Measurements from ENCODE around the gene FBXL22.
A peak's percentile ranks its signal among the peaks of the same experiment; 100 is the strongest.

The FBXL22 gene

DNA sequence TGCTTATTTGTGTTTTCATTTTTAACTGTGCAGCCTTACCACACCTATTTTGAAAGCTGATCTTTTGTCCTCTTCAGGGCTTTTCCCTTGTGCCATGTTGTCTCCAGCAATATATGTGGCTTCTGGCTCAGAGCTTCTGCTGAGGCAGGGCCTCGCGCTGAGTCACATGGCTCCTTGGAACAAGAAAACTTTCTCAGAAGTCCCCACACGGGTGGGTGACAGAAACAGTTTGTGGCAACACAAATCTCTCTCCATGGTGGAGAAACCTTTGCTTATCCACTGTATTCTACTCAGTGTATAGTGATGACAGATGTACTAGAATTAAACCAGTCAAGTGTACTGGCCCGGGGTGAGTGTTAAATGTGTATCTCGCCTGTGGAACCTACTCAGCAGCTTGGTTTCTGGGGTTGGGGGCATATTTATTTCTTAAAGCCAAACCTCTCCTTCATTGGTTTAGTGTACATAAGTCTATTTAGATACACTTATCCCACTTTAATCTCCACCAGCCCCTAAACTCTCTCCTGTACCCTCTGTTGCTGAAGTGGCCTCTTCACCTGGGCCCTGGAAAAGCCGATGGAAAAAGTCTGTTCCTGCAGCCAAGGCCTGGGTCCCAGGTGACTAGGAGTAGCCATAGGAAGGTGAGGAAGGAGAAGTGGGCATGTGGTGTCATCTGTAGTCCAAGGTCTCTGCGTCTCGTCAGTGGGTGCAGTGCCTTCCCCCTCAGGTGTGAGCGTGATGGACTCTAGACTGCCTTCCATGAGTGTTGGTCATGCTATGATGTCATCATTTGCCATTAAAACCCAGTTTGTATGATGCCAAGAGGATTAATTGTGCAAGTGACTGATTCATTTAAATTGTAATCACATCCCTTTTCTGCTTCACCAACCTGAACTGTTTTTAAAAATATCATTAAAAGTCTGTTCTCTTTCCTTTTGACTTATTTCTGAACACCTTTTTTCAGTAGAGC lies 3.2 kb upstream of the FBXL22 start:
- peak; percentile 19 for DNase-seq (ENCODE audit: low read depth)

DNA sequence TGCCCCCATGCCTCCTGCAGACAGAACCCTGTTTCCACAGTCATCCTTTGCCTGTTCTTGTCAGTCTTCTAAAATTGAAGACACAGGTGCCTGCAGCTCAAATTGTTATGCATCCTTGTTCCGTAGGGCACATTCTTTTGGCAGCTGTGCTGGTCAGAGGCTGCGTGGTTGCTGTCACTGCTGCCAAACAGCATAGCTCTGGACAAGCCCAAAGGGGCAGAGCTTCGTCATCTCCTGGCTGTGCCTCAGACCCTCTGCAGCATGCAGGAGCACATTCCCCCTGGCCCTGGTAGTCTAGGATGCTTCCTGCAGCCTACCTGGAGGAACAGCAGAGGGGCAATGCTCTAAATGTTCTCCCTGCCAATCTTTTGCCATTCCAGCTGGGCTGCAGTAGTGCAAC lies 2.1 kb upstream of the FBXL22 start:
- no peak for DNase-seq (ENCODE audit: low read depth)

DNA sequence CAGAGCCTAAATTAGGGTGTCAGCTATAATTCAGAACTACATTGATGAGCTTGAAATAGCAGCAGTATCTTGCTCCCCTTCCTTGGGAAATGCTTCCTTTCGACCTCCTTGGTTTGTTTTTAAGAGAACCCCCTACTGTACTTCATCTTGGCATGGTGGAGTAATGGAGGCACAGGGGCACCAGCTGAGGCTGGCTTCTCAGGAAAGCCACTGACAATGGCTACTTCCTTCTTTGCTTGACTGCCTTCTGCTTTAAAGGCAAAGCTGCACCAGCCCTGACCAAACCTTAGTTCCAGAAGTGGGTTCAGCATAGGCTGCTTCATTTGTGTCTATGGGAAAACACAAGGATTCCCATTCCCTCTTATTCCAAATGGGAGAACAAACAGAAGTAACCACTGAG lies 1.5 kb upstream of the FBXL22 start:
- no peak for DNase-seq (ENCODE audit: low read depth)

DNA sequence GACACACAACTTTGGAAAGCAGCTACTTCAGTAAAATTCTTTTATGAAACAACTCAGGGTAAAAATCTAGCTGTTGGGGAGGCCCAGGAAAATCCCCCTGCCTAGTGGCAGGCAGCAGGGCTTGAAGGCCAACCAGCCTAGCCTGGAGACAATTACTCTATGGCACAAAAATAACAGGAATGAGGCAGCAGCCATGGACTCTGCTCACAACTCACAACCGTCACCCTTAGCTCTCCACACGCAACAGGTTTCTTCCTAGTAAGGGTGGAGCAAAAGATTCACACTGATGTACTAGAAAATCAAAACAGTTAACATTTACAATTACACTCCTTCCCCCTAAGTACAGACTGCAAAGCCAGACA lies 530 bp upstream of the FBXL22 start:
- DNase-seq (ENCODE audit: low read depth) = no peak

DNA sequence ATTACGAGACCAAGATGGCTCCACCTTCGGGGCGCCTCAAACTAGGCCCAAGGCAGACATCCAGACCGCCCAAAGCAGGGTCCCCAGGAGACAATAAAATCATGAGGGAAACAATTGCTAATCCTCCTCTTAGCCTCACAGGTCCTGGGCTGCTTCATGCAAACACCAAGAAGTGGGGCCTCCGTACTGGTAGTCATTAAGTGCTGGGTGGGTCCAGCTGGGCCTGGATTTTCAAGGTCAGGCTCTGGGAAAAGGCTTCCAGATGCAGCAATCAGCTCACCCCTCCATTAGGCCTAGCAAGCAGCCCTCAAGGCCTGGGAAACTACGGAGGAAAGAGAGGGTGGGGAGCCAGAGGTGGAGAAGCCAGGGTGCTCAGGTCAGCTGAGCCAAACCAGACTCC lies 634 bp downstream of the FBXL22 start:
- DNase-seq (ENCODE audit: low read depth) = no peak

DNA sequence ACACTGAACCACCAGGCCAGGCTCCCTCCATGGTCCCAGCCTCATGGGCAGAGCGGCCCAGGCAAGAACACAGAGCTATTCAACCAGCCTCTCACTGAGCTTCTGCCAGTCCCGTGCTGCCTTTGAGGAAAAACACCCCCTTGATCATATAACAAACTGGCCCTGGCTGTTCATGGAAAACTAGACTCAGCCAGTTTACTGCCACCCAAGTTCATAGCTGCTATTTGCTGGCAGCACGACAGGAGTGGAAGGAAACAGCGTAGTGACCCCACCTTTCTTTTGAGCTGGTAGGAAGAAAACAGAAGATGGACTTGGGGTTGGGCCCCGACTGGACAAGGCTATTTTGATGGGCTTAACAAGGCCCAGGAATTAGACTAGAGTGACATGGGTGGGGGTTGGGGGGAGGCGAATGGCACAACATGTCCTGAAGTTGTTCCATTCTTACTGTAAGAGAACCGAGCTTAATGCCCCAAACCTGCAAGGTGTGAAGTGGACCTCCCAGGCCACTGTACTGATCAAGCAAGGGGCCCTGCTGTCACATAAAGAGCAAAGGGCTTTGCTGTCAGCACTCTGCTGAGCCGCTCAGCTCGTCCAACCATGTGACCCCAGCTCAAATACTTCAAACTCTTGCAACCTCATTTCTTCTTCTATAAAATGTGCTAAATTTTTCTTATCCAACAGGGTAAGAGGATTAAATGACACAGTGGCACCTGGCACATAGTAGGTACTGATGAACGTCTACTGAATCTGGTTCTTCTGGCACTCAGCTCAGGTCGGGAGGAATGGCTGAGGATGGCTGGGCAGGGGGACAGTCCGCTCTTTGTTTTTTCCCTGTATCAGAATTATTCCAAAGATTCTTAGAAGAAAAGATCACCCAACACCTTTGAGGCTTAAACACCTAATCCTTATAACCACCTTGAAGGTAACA lies 1.6 kb downstream of the FBXL22 start:
- no peak for DNase-seq (ENCODE audit: low read depth)

DNA sequence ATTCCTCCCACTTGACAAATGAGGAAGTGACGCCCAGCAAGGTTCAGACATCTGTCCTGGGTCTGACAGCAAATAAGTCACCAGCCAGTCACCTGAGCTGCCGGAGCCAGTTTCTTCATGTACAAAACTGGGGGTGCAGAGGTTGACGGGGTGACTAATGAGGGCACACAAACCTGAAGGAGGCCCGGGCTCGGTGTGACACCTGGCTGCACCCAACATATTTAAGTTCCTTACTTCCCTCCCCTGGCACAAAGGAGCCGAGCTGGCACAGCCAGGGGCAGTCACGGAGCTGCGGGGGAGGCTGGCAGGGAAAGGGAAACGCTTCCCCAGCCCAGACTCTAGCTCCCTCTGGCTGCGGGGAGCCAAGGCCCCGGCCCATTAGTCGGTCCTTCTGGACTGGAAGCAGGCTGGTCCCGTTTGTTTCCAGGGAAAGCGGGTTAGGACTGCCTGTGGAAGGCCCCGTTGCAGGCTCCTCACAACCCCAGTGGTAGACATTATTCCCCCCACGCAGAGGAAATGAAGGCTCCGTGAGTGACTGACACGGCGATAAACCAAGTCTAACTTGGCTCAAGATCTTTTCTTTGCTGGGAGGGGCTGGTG lies 2.3 kb downstream of the FBXL22 start:
- DNase-seq (ENCODE audit: low read depth) = peak; percentile 37

DNA sequence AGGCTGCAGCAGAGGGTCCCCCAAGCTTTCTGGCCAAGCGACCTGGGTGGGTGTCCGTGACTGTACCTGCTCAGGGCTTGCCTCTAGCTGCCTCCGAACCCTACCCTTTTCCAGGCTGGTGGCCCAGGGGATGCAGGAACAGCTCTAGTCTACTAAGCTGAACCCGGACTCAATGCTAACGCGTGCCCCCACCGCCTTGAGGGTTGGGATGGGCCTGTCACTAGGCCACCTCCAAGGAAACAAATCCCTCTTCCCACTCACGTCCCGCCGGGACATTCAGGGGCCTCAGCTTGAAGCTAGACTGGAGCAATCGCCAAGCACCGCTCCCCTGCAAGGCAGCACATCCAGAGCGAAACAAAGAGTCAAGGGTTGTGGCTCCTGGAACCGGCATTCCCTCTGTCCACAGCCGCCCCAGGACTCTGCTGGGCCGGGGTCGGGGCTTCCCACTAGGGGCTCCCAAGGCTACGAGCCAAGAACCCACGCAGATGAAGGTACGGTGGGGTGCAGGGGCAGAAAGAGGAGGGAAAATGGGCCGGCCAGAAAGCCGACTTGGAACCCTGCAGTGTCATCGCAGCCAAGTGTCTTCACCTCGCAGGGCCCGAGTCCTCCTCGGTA lies 2.9 kb downstream of the FBXL22 start:
- peak; percentile 24 for DNase-seq (ENCODE audit: low read depth)

DNA sequence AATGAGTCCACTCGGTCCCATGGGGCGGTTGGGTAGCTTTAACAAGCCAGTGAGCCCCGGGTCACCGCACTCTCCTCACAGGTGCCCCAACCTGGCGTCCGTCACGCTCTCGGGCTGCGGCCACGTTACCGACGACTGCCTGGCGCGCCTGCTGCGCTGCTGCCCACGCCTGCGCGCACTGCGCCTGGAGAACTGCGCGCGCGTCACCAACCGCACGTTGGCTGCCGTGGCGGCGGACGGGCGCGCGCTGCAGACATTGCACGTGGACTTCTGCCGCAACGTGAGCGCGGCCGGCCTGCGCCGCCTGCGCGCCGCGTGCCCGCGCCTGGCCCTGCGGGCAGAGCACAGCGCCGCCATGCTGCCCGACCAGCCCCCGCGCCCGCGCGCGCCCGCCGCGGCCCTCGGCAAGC lies 3.4 kb downstream of the FBXL22 start:
- peak; percentile 91 for DNase-seq (ENCODE audit: low read depth)

DNA sequence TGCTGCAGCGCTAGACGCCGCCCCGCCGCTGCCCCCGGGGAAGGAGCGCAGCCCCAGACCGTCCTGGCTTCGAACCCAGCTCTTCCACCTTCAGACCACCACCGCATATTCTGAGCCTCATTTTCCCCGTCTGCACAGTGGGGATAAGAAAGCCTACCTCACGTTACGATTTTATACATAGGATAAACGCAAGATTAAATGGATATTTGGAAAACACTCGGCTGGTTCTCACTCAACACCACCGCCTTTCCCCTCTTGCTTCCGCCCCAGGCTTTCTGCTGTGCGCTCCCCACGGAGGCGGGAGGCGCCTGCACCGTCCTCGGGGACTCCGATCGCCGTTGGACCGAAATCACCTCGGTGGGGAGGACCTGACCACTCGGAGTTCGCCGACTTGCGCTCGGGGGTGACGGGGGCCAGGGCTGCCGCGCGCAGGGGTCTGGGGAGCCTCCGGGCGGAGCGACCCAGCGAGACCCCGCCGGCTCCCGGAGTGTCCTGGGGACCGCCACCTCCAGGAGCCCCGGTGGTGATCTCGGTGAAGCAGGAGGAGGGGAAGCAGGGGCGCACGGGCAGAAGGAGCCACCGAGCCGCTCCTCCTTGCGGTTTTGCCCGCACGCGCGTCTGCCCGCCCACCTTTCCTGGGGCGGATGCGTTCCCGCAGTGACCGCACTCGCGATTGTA lies 4.0 kb downstream of the FBXL22 start:
- DNase-seq (ENCODE audit: low read depth) = peak; percentile 51

DNA sequence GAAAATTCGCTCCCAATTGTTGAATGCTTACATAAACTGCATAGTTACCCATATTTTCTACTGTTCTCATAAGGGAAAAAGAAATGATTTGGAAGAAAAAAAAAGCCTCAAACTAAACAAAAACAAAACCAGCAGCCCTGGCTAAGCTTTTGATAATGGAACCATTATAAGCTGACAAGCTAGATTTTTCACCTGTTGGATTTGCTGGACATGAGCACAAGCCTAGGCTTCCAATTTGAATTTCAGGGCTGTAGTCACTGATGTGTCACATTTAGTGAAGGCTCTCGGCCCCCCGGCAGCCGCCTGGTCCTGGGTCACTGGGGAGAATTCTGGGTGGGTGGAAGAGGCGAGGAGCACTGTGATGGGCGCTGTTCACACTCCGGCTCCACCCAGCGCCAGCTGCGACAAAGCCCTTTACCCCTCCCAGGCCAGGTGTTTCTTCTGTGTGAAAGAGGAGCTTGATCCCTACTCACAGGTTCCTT lies 4.6 kb downstream of the FBXL22 start:
- no peak for DNase-seq (ENCODE audit: low read depth)

DNA sequence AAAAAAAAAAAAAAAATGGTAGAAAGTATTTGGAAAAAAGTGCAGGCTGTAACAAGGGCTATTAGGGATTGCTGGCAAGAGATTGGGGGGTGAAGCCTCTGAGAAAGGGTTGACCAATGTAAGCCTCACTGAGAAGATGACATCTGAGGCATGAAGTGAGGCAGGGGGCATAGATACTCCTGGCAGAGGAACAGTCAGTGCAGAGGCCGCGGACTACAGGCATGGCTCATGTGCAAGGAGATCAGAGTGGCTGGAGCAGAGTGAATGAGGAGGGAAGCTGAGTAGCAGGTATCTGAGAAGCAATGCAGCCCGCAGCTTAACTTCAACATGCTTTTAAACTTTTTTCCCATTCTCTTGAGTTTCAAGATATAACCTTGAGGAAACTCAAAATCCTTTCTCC lies 5.4 kb downstream of the FBXL22 start:
- DNase-seq (ENCODE audit: low read depth) = no peak

DNA sequence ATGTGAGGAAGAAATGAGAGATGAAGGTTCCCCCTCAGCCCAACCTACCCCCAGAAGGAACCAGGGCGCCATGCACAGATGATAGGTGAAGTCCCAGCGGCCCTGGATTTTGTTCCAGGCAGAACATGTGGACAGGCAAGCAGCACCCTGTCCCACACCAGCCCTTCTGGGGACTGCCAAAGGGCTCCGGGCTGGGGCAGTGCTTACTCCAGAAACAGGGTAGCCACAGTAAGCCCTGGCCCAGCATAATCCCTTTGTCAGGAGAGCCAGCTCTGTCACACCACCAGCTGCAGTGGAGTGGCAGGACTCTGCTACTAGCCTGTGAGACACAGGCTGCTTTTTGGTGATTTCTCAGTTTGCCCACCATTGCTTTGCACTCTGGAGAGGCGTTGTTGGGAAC lies 6.3 kb downstream of the FBXL22 start:
- DNase-seq (ENCODE audit: low read depth) = no peak

DNA sequence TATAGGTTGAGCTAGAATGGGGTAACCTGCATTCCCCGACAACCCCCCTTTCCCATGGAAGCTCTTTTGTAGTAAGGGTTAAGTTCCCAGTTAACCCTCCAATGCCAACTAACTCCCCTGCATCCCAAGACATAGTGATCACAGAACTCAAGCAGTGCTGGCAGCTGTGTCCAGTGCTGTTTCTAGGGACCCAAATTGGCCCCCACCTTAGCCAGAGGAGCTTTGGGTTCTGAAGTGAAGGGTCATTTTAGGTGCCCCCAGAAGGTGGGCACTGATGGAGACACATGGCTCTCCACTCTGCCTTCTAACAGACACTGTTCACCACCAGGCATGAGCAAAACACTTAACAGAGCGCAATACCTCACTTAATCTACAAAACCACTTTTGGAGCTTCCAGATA lies 7.1 kb downstream of the FBXL22 start:
- no peak for DNase-seq (ENCODE audit: low read depth)

DNA sequence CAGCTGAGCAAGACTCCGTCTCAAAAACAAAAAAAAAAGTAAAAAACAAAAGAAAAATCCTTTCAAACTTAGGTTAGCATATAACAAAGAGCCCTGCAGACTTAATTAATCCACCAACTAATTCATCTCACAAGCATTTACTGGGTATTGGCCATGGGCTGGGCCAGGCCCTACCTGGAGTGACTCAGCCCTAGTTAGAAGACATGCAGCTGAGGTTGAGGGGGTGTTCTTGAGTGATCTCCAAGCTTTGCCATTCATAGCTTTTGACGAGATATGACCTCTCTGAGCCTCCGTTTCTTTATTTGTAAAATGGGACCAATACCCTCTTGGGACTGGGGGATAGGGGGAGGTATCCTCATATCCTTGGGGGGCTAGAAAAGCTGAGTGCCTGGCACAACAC lies 7.8 kb downstream of the FBXL22 start:
- DNase-seq (ENCODE audit: low read depth) = no peak

DNA sequence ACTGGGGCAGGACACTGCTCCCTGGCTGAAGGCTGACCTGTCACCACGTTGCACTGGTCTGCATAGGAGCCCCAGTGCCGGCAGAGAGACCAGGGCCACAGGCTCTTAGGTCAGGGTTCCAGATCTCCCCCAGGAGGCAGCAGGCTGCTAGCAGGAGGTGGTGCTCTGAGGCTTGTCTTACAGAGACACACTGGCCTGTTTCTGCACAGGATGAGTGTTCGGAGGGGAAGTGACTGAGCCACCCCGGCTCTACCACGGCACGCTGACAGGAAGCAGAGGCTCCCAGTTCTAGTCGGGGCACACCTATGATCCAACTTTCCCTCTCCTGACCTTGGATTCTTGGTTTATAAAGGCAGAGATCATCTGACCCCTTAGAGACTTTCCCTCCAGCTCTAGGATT lies 8.6 kb downstream of the FBXL22 start:
- peak; percentile 36 for DNase-seq (ENCODE audit: low read depth)

DNA sequence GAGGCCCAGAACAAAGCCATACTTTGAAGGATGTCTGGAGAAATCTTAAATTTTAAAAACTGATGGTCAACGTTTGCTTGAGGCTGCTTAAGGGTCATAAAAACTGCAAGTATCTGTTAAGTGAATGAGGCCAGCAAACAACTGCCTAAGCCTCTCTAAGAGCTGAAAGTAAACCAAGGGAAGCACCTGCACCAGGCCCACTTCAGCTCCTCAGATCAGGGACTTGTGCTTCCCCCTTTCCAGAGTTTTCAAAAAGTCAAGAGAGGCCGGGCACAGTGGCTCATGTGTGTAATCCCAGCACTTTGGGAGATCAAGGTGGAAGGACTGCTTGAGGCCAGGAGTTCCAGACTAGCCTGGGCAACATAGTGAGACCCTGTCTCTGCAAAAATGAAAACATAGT lies 9.1 kb downstream of the FBXL22 start:
- DNase-seq (ENCODE audit: low read depth) = no peak

DNA sequence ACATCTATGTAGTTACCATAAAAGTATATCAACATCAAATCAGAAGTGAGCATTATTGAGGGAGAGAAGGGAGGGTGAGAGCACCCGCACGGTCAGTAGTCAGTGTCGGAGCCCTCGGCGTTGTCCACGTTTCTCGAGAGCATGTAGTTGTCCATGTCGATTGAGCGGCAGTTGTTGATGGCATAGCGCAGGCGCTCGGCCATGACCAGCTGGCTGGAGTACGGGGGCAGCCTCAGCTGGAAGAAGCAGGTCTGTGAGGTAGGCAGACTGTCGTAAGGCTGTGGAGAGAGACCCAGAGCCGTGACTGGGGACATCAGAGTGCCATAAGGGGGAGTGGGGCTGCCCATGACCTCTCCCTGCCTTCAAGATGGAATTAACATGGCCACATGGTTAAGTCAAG lies 11.8 kb downstream of the FBXL22 start:
- DNase-seq (ENCODE audit: low read depth) = no peak

DNA sequence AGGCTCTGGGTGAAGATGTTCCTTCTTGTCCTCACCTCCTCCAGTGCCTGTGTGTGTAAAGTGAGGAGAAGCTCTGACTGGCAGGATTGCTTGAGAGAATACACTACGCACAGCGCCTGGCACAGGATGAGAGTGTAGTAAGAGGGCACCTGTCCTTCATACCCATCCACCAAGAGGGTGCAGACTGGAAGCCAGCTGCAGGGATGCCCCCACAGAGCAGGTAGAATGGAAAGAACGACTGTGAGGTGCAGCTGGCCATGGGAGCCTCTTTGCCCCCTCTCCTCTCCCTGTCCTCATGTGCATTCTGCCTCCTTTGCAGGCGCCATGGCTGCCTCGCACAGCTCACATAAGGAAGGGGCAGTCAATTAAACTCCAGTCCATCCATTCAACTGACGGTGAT lies 12.3 kb downstream of the FBXL22 start:
- DNase-seq (ENCODE audit: low read depth) = no peak

DNA sequence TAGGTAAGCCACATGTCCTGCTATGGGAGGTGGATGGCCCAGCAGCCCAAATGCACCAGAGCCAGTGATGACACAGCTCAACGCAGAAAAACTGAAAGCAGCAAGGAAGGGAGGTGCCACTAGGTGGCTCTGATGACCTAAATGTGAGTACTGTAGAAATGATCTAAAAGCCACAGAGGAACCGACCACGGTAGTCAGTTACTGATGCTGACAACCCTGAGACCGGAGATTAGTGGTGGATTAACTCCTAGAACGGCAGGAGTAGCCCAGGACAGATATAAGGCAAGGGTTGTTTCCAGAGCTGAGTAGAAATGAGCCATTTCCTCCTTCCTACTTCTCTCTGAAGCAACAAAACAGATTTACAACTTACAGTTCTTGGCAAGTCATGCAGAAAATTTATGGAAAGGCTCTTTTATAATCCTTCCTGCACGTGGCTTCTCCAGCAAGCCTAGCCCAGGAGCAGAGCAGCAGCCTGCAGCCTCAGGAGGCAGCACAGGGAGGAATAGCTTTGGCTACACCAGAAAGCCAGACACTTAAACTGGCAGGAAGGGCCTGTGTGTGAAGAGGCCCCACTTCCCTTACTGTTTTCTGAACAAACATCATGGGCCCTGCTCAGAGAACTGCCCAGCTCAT lies 13.1 kb downstream of the FBXL22 start:
- DNase-seq (ENCODE audit: low read depth) = peak; percentile 84

DNA sequence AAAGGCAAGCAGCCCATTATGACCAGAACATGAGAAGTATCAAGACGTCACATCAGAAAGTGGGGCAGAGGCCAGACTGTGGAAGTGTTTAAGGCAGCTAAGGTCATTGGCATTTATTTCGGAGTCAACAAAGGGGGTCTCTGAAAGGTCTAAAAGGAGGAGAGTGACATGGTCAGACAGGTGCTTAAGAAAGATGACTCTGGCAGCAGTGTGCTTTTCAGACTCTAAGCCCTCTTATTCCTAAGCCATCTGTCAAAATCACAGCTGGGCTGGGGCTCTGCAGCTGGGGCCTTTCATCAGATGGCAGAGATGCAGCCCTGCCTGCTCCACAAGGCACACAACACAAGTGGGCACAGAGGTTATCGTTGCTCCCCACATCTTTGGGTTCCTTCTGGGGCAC lies 14.0 kb downstream of the FBXL22 start:
- DNase-seq (ENCODE audit: low read depth) = no peak

Data from ELR (cell line).